PC-9 (cell line): ENCODE data around the gene CNTN1.

Experiments
- EZH2 ChIP-seq: fragments of 200-600 bp; sonication (generic); IDR thresholded peaks from 2 replicates; pipeline ENCODE4 v1.8.0; 2017; ENCODE audit warnings: antibody characterized with exemption, low read depth
- TF ChIP-seq, protein P1 (sequence below): fragments of 200-600 bp; sonication (generic); conservative IDR thresholded peaks from 2 replicates; pipeline ENCODE4 v1.6.1; 2017; ENCODE audit warnings: mixed run types, antibody characterized with exemption, mild to moderate bottlenecking, moderate library complexity

DNA sequence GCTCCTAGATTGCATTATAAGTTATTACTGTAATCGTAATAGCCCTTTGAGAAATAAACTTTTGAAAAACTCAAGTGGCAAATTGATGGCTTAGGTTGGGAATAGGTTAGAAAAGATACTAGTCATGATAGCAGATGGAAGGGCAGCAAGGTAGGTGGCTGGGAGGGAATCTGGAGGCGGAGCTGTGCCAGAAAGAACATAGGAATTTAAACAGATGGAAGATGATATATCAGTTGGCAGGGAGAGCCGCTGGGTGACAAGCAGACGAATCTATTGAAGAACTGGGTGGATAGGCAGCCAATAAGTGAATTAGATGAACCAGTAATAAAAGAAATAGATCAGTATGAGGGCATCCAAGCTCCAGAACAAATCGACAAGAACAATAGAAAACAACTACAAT lies 142.1 kb downstream of the CNTN1 start:
- TF ChIP-seq, protein P1, sequence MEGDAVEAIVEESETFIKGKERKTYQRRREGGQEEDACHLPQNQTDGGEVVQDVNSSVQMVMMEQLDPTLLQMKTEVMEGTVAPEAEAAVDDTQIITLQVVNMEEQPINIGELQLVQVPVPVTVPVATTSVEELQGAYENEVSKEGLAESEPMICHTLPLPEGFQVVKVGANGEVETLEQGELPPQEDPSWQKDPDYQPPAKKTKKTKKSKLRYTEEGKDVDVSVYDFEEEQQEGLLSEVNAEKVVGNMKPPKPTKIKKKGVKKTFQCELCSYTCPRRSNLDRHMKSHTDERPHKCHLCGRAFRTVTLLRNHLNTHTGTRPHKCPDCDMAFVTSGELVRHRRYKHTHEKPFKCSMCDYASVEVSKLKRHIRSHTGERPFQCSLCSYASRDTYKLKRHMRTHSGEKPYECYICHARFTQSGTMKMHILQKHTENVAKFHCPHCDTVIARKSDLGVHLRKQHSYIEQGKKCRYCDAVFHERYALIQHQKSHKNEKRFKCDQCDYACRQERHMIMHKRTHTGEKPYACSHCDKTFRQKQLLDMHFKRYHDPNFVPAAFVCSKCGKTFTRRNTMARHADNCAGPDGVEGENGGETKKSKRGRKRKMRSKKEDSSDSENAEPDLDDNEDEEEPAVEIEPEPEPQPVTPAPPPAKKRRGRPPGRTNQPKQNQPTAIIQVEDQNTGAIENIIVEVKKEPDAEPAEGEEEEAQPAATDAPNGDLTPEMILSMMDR = no peak
- TF ChIP-seq EZH2 = no peak
